ENCODE measurements around the gene RNLS.
A peak's percentile ranks its signal among the peaks of the same experiment; 100 is the strongest.

The RNLS gene

GRCh38 chr10:88592381-88592780 is 9.3 kb upstream of the RNLS start:
- H3K4me3 ChIP-seq (replicated peaks; ENCODE audit: low read depth, low read length) = no peak overlapping the region
- DNase-seq (ENCODE audit: low read depth) = no peak
- TF ChIP-seq CTCF (IDR thresholded peaks at IDR 0.05; ENCODE audit: low read length, missing control alignments) = no peak

GRCh38 chr10:88586462-88586861 is 3.3 kb upstream of the RNLS start, which contains the start of gene LIPJ:
Gene LIPJ, plus strand, starts transcription at chr10:88586762. Its CDS starts 3,926 bp downstream, at chr10:88590688.
- H3K4me3 ChIP-seq (replicated peaks; ENCODE audit: low read depth, low read length) = no peak within 1 kb of the TSS
- no peak for DNase-seq (ENCODE audit: low read depth)
- no peak for TF ChIP-seq CTCF (IDR thresholded peaks at IDR 0.05; ENCODE audit: low read length, missing control alignments)

GRCh38 chr10:88583584-88583957 is 453 bp upstream of the RNLS start:
- H3K4me3 ChIP-seq (replicated peaks; ENCODE audit: low read depth, low read length) = peak overlapping the region; percentile 51
- TF ChIP-seq CTCF (IDR thresholded peaks at IDR 0.05; ENCODE audit: low read length, missing control alignments) = no peak
- no peak for DNase-seq (ENCODE audit: low read depth)

- no peak for TF ChIP-seq CTCF (IDR thresholded peaks at IDR 0.05; ENCODE audit: low read length, missing control alignments)
- H3K4me3 ChIP-seq (replicated peaks; ENCODE audit: low read depth, low read length) = peak overlapping the region; percentile 51
- DNase-seq (ENCODE audit: low read depth) = peak; percentile 3
Observed at GRCh38 chr10:88582411-88582805, 710 bp downstream of the RNLS start.

GRCh38 chr10:88565072-88565471 is 18.0 kb downstream of the RNLS start:
- DNase-seq (ENCODE audit: low read depth) = peak; percentile 72
- H3K4me3 ChIP-seq (replicated peaks; ENCODE audit: low read depth, low read length) = no peak overlapping the region
- peak; percentile 54 for TF ChIP-seq CTCF (IDR thresholded peaks at IDR 0.05; ENCODE audit: low read length, missing control alignments)

GRCh38 chr10:88562152-88562551 is 21.0 kb downstream of the RNLS start:
- no peak for DNase-seq (ENCODE audit: low read depth)
- TF ChIP-seq CTCF (IDR thresholded peaks at IDR 0.05; ENCODE audit: low read length, missing control alignments) = no peak
- H3K4me3 ChIP-seq (replicated peaks; ENCODE audit: low read depth, low read length) = no peak overlapping the region

- peak; percentile 54 for DNase-seq (ENCODE audit: low read depth)
- no peak for TF ChIP-seq CTCF (IDR thresholded peaks at IDR 0.05; ENCODE audit: low read length, missing control alignments)
- no peak overlapping the region for H3K4me3 ChIP-seq (replicated peaks; ENCODE audit: low read depth, low read length)
Observed at GRCh38 chr10:88557658-88558057, 25.5 kb downstream of the RNLS start.
